Hepatocyte (in vitro differentiated cells): ENCODE data around the gene TSPAN4. TPM values are rescaled to one million over a fixed set of nuclear protein-coding genes. Genes with fewer than 3 reads are reported as not detected.
A peak's percentile ranks its signal among the peaks of the same experiment; 100 is the strongest.

Experiments
- DNase-seq: peaks from one replicate; pipeline ENCODE4 v3.0.0-alpha.2; 2016; ENCODE audit warnings: low spot score
- H2AFZ ChIP-seq: fragments of 200-600 bp; sonication (generic); 2 replicates; pipeline ENCODE4 v1.6.0; 2016; ENCODE audit warnings: antibody characterized with exemption, mild to moderate bottlenecking
- H3K27ac ChIP-seq: fragments of 200-600 bp; sonication (generic); 2 replicates; pipeline ENCODE4 v1.5.1; 2016; ENCODE audit warnings: mild to moderate bottlenecking
- H3K27me3 ChIP-seq: fragments of 200-600 bp; sonication (generic); 2 replicates; pipeline ENCODE4 v1.6.1; 2016
- H3K36me3 ChIP-seq: fragments of 200-600 bp; sonication (generic); replicated peaks from 2 replicates; pipeline ENCODE4 v1.5.1; 2016; ENCODE audit warnings: low read depth; ENCODE audit not compliant: insufficient read depth
- H3K4me1 ChIP-seq: fragments of 200-600 bp; sonication (generic); 2 replicates; pipeline ENCODE4 v1.5.1; 2016; ENCODE audit warnings: mild to moderate bottlenecking, moderate library complexity; ENCODE audit not compliant: insufficient read depth
- H3K4me2 ChIP-seq: fragments of 200-600 bp; sonication (generic); 2 replicates; pipeline ENCODE4 v1.6.0; 2016
- H3K4me3 ChIP-seq: fragments of 200-600 bp; sonication (generic); 2 replicates; pipeline ENCODE4 v1.5.1; 2016; ENCODE audit warnings: mild to moderate bottlenecking
- H3K79me2 ChIP-seq: fragments of 200-600 bp; sonication (generic); 2 replicates; pipeline ENCODE4 v1.6.0; 2017; ENCODE audit warnings: mild to moderate bottlenecking
- H3K9me2 ChIP-seq: fragments of 200-600 bp; sonication (generic); replicated peaks from 2 replicates; pipeline ENCODE4 v1.6.0; 2017; ENCODE audit warnings: mild to moderate bottlenecking; ENCODE audit not compliant: insufficient read depth
- H3K9me3 ChIP-seq: fragments of 200-600 bp; sonication (generic); 2 replicates; pipeline ENCODE4 v1.5.1; 2016; ENCODE audit warnings: low read depth, mild to moderate bottlenecking
- H4K20me1 ChIP-seq: fragments of 200-600 bp; sonication (generic); 2 replicates; pipeline ENCODE4 v1.6.0; 2016; ENCODE audit warnings: mild to moderate bottlenecking; ENCODE audit not compliant: insufficient read depth, poor library complexity, severe bottlenecking
- CTCF ChIP-seq: fragments of 200-600 bp; sonication (generic); IDR thresholded peaks from 2 replicates; pipeline ENCODE4 v1.5.1; 2016; ENCODE audit warnings: antibody characterized with exemption, mild to moderate bottlenecking; ENCODE audit not compliant: poor library complexity
- EZH2 ChIP-seq: fragments of 200-600 bp; sonication (generic); IDR thresholded peaks from 2 replicates; pipeline ENCODE4 v1.6.1; 2016; ENCODE audit warnings: antibody characterized with exemption, mild to moderate bottlenecking, borderline replicate concordance
- EZH2phosphoT487 ChIP-seq: fragments of 200-600 bp; sonication (generic); IDR thresholded peaks from one replicate; pipeline ENCODE4 v1.6.1; 2018; ENCODE audit warnings: antibody characterized with exemption, mild to moderate bottlenecking, low read depth, moderate library complexity; ENCODE audit not compliant: unreplicated experiment, severe bottlenecking
- WGBS: methylation state at CpG from one replicate; pipeline ENCODE4 v1.1.6; 2016; ENCODE audit warnings: low lambda C conversion rate; ENCODE audit errors: missing lambda C conversion rate; 5-methylcytosine and 5-hydroxymethylcytosine counted together
- polyA plus RNA-seq: library from polyadenylated mRNA; unstranded; fragments of >200 nt; fragmentation: Nextera tagmentation; extraction: Ambion mirVana; gene quantifications from 2 replicates; pipeline ENCODE4 v1.2.1, GENCODE V29; 2016
- total RNA-seq: library from RNA; depleted of rRNA; stranded (reverse); fragments of >200 nt; gene quantifications from 2 replicates; pipeline ENCODE4 v1.2.3, GENCODE V29; 2014

TSPAN4 gene
- total and polyA plus RNA-seq, 2 experiments from 2014 or later, result 82.8 to 148 TPM

- Histone ChIP-seq H2AFZ (peak overlapping the region; percentile 46), H3K36me3 (no peaks in the 10 kb centered on the region)
- under 1% methylated on average over 50 of the region's 57 CpGs for WGBS
Measured at GRCh38 chr11:797296-798092, 45.2 kb upstream of the TSPAN4 start.

GRCh38 chr11:798093-798713, 44.4 kb upstream of the TSPAN4 start, which contains the start of gene SLC25A22:
Gene SLC25A22 (minus strand): TSS chr11:798281. CDS start chr11:795006, 3,275 bp downstream.
- 18% methylated on average over 17 of the region's 69 CpGs for WGBS
- Histone ChIP-seq H3K36me3 (no peaks in the 10 kb centered on the region), H3K79me2 (peaks cover 6% of the 10 kb centered on the region), H3K4me2 (peak within 1 kb of the TSS; percentile 90), H3K27me3 (no peaks in the 10 kb centered on the region), H3K9me2 (no peaks in the 10 kb centered on the region), H3K27ac (peak within 1 kb of the TSS; percentile 98), H4K20me1 (no peaks in the 10 kb centered on the region), H3K4me1 (peaks cover 23% of the 10 kb centered on the region), H2AFZ (peak within 1 kb of the TSS; percentile 46), H3K4me3 (peak within 1 kb of the TSS; percentile 59), H3K9me3 (no peaks in the 10 kb centered on the region)
- peak; percentile 94 for DNase-seq
- peak; percentile 74 for TF ChIP-seq CTCF
- no peak for TF ChIP-seq EZH2phosphoT487
- TF ChIP-seq EZH2, result no peak

More at GRCh38 chr11:797296-798092, 45.2 kb upstream of the TSPAN4 start:
- no peaks in the 10 kb centered on the region for H3K9me3 ChIP-seq
- H3K4me3 ChIP-seq, result peak overlapping the region; percentile 59
- peak overlapping the region; percentile 90 for H3K4me2 ChIP-seq
- no peaks in the 10 kb centered on the region for H4K20me1 ChIP-seq
- H3K27ac ChIP-seq, result peak overlapping the region; percentile 98
- H3K27me3 ChIP-seq, result no peaks in the 10 kb centered on the region
- peak; percentile 94 for DNase-seq
- no peaks in the 10 kb centered on the region for H3K9me2 ChIP-seq
- H3K79me2 ChIP-seq, result peaks cover 6% of the 10 kb centered on the region
- H3K4me1 ChIP-seq, result peaks cover 23% of the 10 kb centered on the region
- TF ChIP-seq EZH2phosphoT487, result no peak
- TF ChIP-seq EZH2, result no peak
- no peak for TF ChIP-seq CTCF

- Histone ChIP-seq H3K9me3 (no peaks in the 10 kb centered on the region), H3K27ac (no peak overlapping the region), H3K9me2 (no peaks in the 10 kb centered on the region), H3K4me1 (peaks cover 26% of the 10 kb centered on the region), H3K27me3 (no peaks in the 10 kb centered on the region), H4K20me1 (no peaks in the 10 kb centered on the region), H3K79me2 (peaks cover 9% of the 10 kb centered on the region), H3K4me3 (no peak overlapping the region), H3K36me3 (no peaks in the 10 kb centered on the region), H2AFZ (no peak overlapping the region), H3K4me2 (no peak overlapping the region)
- DNase-seq, result no peak
- TF ChIP-seq CTCF, result no peak
- TF ChIP-seq EZH2phosphoT487, result no peak
- no peak for TF ChIP-seq EZH2
- 96% methylated on average over 23 of the region's 32 CpGs for WGBS
Measured at GRCh38 chr11:799641-800316, 42.9 kb upstream of the TSPAN4 start.
